IPS-18a (cell line): ENCODE measurements around the gene NRROS.
"Not testable (repeated sequence)": the region's sequence is repeated elsewhere in the genome, so short reads cannot be mapped to it uniquely, and the experiment has no call there.

Experiments used
- H3K27ac ChIP-seq: one replicate; pipeline ENCODE4 v1.5.1; 2013; ENCODE audit warnings: low read length
- H3K27me3 ChIP-seq: one replicate; pipeline ENCODE4 v1.6.1; 2013; ENCODE audit warnings: mild to moderate bottlenecking, low read length; ENCODE audit not compliant: control insufficient read depth, insufficient read depth
- H3K36me3 ChIP-seq: one replicate; pipeline ENCODE4 v1.6.1; 2013; ENCODE audit warnings: low read depth, low read length; ENCODE audit not compliant: control insufficient read depth
- H3K4me1 ChIP-seq: one replicate; pipeline ENCODE4 v1.6.1; 2013; ENCODE audit warnings: low read depth, low read length; ENCODE audit not compliant: control insufficient read depth
- H3K4me3 ChIP-seq: one replicate; pipeline ENCODE4 v1.5.1; 2013; ENCODE audit warnings: low read length
- H3K9ac ChIP-seq: one replicate; pipeline ENCODE4 v1.6.1; 2013; ENCODE audit warnings: mild to moderate bottlenecking, low read length, moderate library complexity
- H3K9me3 ChIP-seq: one replicate; pipeline ENCODE4 v1.6.1; 2013; ENCODE audit warnings: low read depth, low read length; ENCODE audit not compliant: control insufficient read depth

NRROS gene

DNA sequence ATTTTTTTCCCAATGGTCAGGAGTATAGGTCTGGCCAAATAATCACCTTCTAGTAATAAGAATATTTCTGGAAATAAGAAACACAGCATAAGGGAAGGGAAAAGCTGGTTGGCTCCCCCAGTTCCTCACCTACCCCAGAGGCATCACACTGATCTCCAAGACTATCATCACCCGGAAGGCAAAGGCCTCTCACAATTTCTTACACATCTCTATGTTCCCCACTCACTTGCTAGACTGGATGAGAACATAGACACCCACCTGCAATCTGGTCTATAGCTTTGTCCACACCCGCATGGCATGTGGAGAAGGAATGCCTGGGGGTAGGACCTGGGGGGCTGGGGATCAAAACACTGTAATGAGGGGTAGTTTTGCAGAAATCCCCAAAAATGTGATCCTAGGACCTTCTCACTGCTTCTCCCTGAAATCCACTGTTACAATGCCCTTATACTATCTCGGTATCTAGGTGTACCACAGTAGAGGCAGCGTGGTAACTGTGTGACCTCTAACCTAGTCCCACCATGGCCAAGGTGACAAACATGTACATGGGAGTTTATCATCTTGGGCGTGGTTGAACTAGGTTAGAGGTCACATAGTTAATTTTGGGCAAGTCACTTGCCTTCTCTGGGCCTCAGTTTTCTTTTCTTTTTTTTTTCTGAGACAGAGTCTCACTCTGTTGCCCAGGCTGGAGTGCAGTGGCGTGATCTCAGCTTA lies 29.5 kb upstream of the NRROS start:
- Histone ChIP-seq H3K9me3 (no peaks in the 10 kb centered on the region), H3K27me3 (no peaks in the 10 kb centered on the region), H3K27ac (no peak overlapping the region), H3K9ac (no peak overlapping the region), H3K4me3 (no peak overlapping the region), H3K36me3 (no peaks in the 10 kb centered on the region), H3K4me1 (no peaks in the 10 kb centered on the region)

DNA sequence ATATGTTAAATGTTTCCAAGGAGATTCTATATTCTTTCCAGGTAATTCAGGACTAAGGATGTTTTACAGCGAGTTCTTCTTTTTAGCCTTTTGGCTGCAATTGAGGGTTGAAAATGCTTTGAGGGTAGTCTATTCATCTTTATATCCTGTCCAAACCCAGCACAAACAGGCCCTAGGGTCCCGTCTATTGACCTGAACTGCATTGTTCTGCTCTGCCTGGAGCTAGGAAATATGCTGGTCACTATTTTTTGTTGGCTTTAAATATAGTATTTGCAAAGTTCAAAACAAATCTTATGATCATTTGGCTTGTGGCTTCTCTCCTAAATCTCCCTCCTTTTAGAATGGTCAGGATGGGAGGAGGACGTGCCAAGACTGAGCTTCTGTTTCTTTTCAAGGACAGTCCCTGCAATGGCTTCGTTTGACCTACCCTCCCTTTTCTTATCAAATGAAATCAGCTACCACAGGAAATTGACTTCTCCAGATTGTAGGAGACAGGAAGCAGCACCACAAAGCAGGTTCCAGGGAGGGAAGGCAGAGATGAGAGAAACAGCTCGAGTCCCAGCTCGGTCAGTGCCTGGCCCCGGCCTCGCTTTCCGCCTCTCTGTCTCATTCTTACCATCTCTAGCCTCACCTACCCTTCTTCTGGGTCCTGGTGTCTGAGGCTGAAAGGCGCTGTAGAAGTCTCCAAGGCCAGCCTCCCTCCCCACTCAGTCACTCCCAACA lies 27.6 kb upstream of the NRROS start:
- H3K4me3 ChIP-seq: no peak overlapping the region
- no peaks in the 10 kb centered on the region for H3K4me1 ChIP-seq
- no peaks in the 10 kb centered on the region for H3K36me3 ChIP-seq
- H3K27ac ChIP-seq: no peak overlapping the region
- no peaks in the 10 kb centered on the region for H3K27me3 ChIP-seq
- H3K9me3 ChIP-seq: no peaks in the 10 kb centered on the region
- H3K9ac ChIP-seq: no peak overlapping the region

DNA sequence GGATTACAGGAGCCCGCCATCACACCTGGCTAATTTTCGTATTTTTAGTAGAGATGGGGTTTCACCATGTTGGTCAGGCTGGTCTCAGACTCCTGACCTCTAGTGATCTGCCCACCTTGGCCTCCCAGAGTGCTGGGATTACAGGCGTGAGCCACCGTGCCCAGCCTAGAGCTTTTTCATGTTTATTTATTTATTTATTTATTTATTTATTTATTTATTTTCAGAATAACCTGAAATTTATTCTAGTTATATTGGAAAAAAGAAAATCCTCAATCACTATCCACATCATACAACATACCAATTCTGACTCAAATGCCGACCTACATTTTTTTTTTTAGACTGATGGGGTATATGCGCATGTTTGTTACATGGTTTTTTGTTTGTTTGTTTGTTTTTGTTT lies 24.3 kb upstream of the NRROS start:
- not testable (repeated sequence) for H3K9me3 ChIP-seq, H3K9ac ChIP-seq, H3K27ac ChIP-seq, H3K4me3 ChIP-seq, H3K4me1 ChIP-seq, H3K27me3 ChIP-seq, H3K36me3 ChIP-seq

DNA sequence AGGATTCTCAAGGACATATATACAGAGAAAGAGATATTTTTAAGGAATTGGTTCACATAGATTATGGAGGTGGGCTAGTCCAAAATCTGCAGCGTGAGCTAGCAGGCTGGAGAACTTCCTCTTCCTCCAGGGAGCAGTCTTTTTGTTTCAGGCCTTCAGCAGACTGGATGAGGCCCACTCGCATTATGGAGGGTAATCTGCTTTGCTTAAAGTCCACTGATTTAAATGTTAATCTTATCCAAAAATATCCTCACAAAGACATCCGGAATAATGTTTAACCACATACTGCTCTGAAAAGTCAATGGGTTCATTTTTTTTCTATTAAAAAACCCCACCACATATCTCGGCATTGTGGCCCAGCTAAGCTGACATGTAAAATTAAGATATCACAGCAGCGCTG lies 22.2 kb upstream of the NRROS start:
- peaks cover 3% of the 10 kb centered on the region for H3K4me1 ChIP-seq

DNA sequence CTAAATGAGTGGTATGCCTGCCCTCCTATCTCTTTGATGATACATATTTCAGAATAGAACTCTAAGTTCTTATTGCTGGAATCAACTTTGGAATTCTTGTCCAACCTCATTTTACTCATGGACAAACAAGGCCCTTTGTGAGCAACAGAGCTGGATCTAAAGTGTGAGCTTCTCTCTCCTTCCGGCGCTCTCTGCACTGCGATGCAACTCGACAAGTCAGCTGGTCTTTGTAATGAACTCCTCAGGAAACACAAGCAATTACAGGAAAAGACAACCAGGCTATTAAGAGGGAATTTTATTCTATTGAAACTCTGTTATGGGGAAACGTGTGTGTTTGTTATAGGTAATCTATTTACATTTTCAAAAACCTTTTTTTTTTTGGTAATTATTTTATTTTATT lies 20.3 kb upstream of the NRROS start:
- no peak overlapping the region for H3K4me3 ChIP-seq

More for the DNA sequence above, 22.2 kb upstream of the NRROS start:
- Histone ChIP-seq H3K9me3 (no peaks in the 10 kb centered on the region), H3K9ac (no peak overlapping the region), H3K36me3 (no peaks in the 10 kb centered on the region), H3K4me3 (no peak overlapping the region), H3K27me3 (no peaks in the 10 kb centered on the region), H3K27ac (no peak overlapping the region)

DNA sequence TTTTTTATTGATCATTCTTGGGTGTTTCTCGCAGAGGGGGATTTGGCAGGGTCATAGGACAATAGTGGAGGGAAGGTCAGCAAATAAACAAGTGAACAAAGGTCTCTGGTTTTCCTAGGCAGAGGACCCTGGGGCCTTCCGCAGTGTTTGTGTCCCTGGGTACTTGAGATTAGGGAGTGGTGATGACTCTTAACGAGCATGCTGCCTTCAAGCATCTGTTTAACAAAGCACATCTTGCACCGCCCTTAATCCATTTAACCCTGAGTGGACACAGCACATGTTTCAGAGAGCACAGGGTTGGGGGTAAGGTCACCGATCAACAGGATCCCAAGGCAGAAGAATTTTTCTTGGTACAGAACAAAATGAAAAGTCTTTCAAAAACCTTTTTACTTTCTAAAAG lies 19.9 kb upstream of the NRROS start:
- H3K9me3 ChIP-seq, H3K4me3 ChIP-seq, H3K4me1 ChIP-seq, H3K27me3 ChIP-seq, H3K36me3 ChIP-seq, H3K27ac ChIP-seq, H3K9ac ChIP-seq: not testable (repeated sequence)

More for the DNA sequence above, 20.3 kb upstream of the NRROS start:
- H3K9me3 ChIP-seq: no peaks in the 10 kb centered on the region
- H3K4me1 ChIP-seq: peaks cover 3% of the 10 kb centered on the region
- H3K9ac ChIP-seq: no peak overlapping the region
- no peak overlapping the region for H3K27ac ChIP-seq
- H3K36me3 ChIP-seq: no peaks in the 10 kb centered on the region
- H3K27me3 ChIP-seq: no peaks in the 10 kb centered on the region

DNA sequence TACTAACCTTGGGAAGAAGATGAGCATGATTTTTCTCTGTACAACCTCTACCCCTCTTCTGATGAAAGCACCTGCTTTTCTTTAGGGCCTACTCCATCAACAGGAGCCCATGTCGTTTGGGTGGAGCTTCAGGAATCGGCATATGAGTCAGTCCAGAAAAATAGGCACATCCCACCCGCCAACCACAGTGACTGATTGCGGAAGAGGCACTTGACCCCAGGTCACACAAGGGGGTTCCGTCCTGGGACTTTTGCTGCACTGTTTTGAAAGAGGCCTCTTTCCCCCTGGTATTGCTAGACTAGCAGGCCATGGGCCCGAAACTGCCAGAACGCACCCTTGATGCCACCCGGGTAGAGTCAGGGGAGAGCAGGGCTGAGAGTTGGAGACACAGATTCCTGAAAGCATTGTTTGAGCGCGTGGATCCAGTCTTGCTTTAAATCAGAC lies 19.3 kb upstream of the NRROS start:
- Histone ChIP-seq H3K4me3 (no peak overlapping the region), H3K4me1 (peaks cover 3% of the 10 kb centered on the region), H3K27ac (no peak overlapping the region), H3K36me3 (no peaks in the 10 kb centered on the region), H3K27me3 (no peaks in the 10 kb centered on the region), H3K9ac (no peak overlapping the region), H3K9me3 (no peaks in the 10 kb centered on the region)

DNA sequence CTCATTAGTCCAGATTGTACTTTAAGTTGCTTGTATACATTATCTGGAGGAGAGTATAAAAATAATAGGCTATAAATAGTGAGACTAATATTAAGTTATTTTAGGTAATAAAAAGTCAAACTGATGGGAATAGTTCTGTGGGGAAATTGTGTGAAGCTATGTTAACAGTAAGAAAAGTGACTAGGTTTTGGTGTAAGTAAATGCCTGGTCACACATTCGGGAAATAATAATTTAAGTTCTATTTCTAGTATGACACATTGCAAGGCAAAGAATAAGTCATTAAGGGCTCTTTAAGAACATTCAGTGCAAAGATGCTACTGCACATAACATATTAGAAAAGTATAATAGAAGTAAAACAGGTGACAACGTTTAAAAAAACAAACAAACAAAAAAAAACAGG lies 18.8 kb upstream of the NRROS start:
- peaks cover 3% of the 10 kb centered on the region for H3K4me1 ChIP-seq
- H3K9me3 ChIP-seq: no peaks in the 10 kb centered on the region
- H3K36me3 ChIP-seq: no peaks in the 10 kb centered on the region
- H3K4me3 ChIP-seq: no peak overlapping the region
- H3K27ac ChIP-seq: no peak overlapping the region
- no peaks in the 10 kb centered on the region for H3K27me3 ChIP-seq
- H3K9ac ChIP-seq: no peak overlapping the region

DNA sequence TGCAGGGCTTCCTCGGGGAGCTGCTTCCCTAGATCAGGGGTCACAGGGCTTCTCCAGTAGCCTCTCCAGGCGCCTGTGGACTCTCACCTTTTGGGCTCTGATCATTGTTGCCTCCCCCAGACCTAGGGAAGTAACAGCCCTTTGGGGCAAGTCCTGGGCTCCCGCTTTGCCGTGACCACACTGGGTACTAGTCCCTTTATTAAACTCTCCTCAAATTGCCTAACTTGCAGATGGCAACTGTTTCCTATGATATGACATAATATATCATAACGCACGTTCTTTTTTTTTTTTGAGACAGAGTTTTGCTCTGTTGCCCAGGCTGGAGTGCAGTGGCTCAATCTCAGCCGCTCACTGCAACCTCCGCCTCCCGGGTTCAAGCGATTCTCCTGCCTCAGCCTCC lies 17.9 kb upstream of the NRROS start:
- Histone ChIP-seq H3K4me3 (no peak overlapping the region), H3K27me3 (no peaks in the 10 kb centered on the region), H3K9ac (no peak overlapping the region), H3K9me3 (no peaks in the 10 kb centered on the region), H3K27ac (no peak overlapping the region), H3K4me1 (peaks cover 3% of the 10 kb centered on the region), H3K36me3 (no peaks in the 10 kb centered on the region)

DNA sequence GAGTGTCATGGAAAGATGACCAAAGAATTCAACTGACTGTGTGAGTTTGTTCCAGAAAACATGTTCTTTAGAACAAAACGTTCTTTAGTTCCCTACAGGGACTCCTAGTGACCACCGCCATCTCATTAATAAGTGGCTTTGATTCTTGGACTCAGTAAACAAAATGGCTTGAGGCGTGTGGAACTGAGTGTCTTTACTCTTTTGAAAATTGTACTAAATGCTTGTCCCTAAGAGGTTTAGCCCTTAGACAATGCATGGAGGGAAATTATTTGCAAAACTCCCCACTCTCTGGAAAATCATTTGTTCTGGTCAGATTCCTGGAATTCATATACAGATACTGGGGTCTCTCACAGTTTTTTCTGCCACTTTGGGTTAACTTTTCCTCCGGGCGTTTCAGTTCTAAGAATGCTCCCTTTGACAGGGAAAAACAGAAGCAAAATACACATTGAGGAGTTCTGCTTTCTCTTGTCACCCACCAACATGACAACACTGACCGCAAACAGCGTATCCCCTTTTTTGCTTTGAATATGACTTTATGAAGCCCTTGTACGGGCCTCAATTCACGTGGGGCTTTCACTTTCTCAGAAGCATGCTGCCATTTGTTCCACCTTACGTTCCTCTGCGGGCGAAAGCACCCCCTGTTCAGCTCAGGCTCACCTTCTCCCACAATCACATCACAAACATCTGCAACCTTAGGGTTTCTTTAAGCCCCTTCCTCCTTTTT lies 15.3 kb upstream of the NRROS start:
- H3K4me3 ChIP-seq: no peak overlapping the region
- H3K27me3 ChIP-seq: no peaks in the 10 kb centered on the region
- H3K36me3 ChIP-seq: no peaks in the 10 kb centered on the region
- no peak overlapping the region for H3K27ac ChIP-seq
- no peaks in the 10 kb centered on the region for H3K9me3 ChIP-seq
- peaks cover 3% of the 10 kb centered on the region for H3K4me1 ChIP-seq
- H3K9ac ChIP-seq: no peak overlapping the region

DNA sequence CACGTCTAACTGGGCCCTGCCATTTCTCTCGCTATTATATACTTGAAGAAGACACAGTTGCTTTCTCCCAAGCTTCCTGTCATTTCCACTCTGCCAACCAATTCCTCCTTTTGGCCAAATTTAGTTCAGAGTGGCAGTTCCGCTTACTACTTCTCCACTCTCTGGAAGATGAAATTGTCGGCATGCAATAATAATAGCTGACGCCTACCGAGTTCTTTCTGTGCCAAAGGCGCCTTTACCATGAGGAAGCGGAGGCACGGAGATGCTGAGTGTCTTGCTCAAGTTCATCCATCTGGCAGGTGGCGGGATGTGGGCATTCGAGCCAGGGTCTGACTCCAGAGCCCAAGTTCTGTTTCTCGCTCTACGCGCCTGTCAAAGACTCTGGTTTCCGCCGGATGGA lies 14.6 kb upstream of the NRROS start:
- no peaks in the 10 kb centered on the region for H3K36me3 ChIP-seq
- H3K27ac ChIP-seq: no peak overlapping the region
- H3K4me3 ChIP-seq: no peak overlapping the region
- H3K27me3 ChIP-seq: no peaks in the 10 kb centered on the region
- H3K9ac ChIP-seq: no peak overlapping the region
- H3K9me3 ChIP-seq: no peaks in the 10 kb centered on the region
- peaks cover 2% of the 10 kb centered on the region for H3K4me1 ChIP-seq
